Kidney epithelial cell (primary cell): ENCODE measurements around the gene CANT1. TPM values are rescaled to one million over a fixed set of nuclear protein-coding genes. Genes with fewer than 3 reads are reported as not detected.

ENCODE experiments used
- DNase-seq: peaks from one replicate; pipeline ENCODE4 v3.0.0-alpha.2; 2010; ENCODE audit warnings: low read depth
- H3K27me3 ChIP-seq: 2 replicates; pipeline ENCODE4 v1.6.0; 2011; ENCODE audit warnings: low read length; ENCODE audit not compliant: control insufficient read depth, insufficient read depth
- H3K36me3 ChIP-seq: 2 replicates; pipeline ENCODE4 v1.5.1; 2011; ENCODE audit warnings: low read length; ENCODE audit not compliant: control insufficient read depth, insufficient read depth
- H3K4me3 ChIP-seq: 2 replicates; pipeline ENCODE4 v1.5.1; 2011; ENCODE audit warnings: low read depth, mild to moderate bottlenecking, control low read depth, low read length
- CTCF ChIP-seq: IDR thresholded peaks from 2 replicates; pipeline ENCODE4 v1.5.1; 2011; ENCODE audit warnings: mild to moderate bottlenecking, moderate library complexity, low read length, control low read depth, inconsistent platforms; ENCODE audit not compliant: insufficient read depth, poor library complexity, severe bottlenecking
- total RNA-seq: library from RNA; depleted of rRNA; stranded (reverse); fragments of >200 nt; gene quantifications from 2 replicates; pipeline ENCODE4 v1.2.3, GENCODE V29; 2015

Gene CANT1
- total RNA-seq, 1 donor from 2014 or later, result 54.6 TPM

GRCh38 chr17:78959803-78960202, 49.8 kb downstream of the CANT1 start:
- no peaks in the 10 kb centered on the region for H3K36me3 ChIP-seq
- DNase-seq, result no peak
- H3K27me3 ChIP-seq, result no peaks in the 10 kb centered on the region
- TF ChIP-seq CTCF, result no peak
- H3K4me3 ChIP-seq, result no peak overlapping the region

- Histone ChIP-seq H3K27me3 (no peaks in the 10 kb centered on the region), H3K4me3 (no peak overlapping the region), H3K36me3 (no peaks in the 10 kb centered on the region)
- TF ChIP-seq CTCF, result no peak
- DNase-seq, result no peak
These were observed 50.9 kb downstream of the CANT1 start for GRCh38 chr17:78958641-78959127.

- no peaks in the 10 kb centered on the region for H3K36me3 ChIP-seq
- TF ChIP-seq CTCF, result no peak
- no peak for DNase-seq
These were observed 52.4 kb downstream of the CANT1 start for GRCh38 chr17:78957128-78957527.

GRCh38 chr17:78956254-78956653, 53.3 kb downstream of the CANT1 start:
- no peaks in the 10 kb centered on the region for H3K36me3 ChIP-seq
- DNase-seq, result no peak
- TF ChIP-seq CTCF, result no peak
- H3K4me3 ChIP-seq, result no peak overlapping the region
- no peaks in the 10 kb centered on the region for H3K27me3 ChIP-seq

More at GRCh38 chr17:78957128-78957527, 52.4 kb downstream of the CANT1 start:
- Histone ChIP-seq H3K4me3 (no peak overlapping the region), H3K27me3 (no peaks in the 10 kb centered on the region)

- no peak for TF ChIP-seq CTCF
- DNase-seq, result no peak
- Histone ChIP-seq H3K36me3 (no peaks in the 10 kb centered on the region), H3K27me3 (no peaks in the 10 kb centered on the region), H3K4me3 (no peak overlapping the region)
These were observed 54.9 kb downstream of the CANT1 start for GRCh38 chr17:78954684-78955083.

- Histone ChIP-seq H3K4me3 (no peak overlapping the region), H3K27me3 (no peaks in the 10 kb centered on the region), H3K36me3 (no peaks in the 10 kb centered on the region)
- no peak for TF ChIP-seq CTCF
- no peak for DNase-seq
These were observed 55.9 kb downstream of the CANT1 start for GRCh38 chr17:78953356-78954350.
